Thymus (tissue), 14 donors: ENCODE results near the gene KCND1. TPM values are rescaled to one million over a fixed set of nuclear protein-coding genes. Genes with fewer than 3 reads are reported as not detected.

Experiments
- DNase-seq, 9 donors: peaks; one replicate each; pipeline ENCODE4 v3.0.0-alpha.2; 2013; ENCODE audit warnings: low spot score in 9 of 9, low read depth in 6 of 9, missing footprints in 1 of 9
- H3K27ac ChIP-seq, 2 donors: one replicate each; pipeline ENCODE4 v1.5.1; 2013; ENCODE audit warnings: control low read depth in 1 of 2, low read depth in 1 of 2, low read length in 1 of 2, mild to moderate bottlenecking in 1 of 2, moderate library complexity in 1 of 2
- H3K27me3 ChIP-seq, 2 donors: one replicate each; pipeline ENCODE4 v1.5.1; 2013; ENCODE audit warnings: low read length in 1 of 2; ENCODE audit not compliant: control insufficient read depth in 2 of 2, insufficient read depth in 1 of 2
- H3K36me3 ChIP-seq, 2 donors: one replicate each; pipeline ENCODE4 v1.5.1; 2013; ENCODE audit warnings: low read length in 1 of 2, mild to moderate bottlenecking in 1 of 2, moderate library complexity in 1 of 2; ENCODE audit not compliant: control insufficient read depth in 2 of 2, insufficient read depth in 2 of 2
- H3K4me1 ChIP-seq, 2 donors: one replicate each; pipeline ENCODE4 v1.5.1; 2013; ENCODE audit warnings: low read length in 2 of 2; ENCODE audit not compliant: control insufficient read depth in 2 of 2, insufficient read depth in 2 of 2
- H3K4me3 ChIP-seq, 2 donors: one replicate each; pipeline ENCODE4 v1.5.1; 2013; ENCODE audit warnings: low read length in 2 of 2, control low read depth in 1 of 2, mild to moderate bottlenecking in 1 of 2
- H3K9me3 ChIP-seq, 2 donors: one replicate each; pipeline ENCODE4 v1.5.1; 2013; ENCODE audit warnings: low read length in 1 of 2, mild to moderate bottlenecking in 1 of 2; ENCODE audit not compliant: control insufficient read depth in 2 of 2, insufficient read depth in 1 of 2
- WGBS: extraction: QIAGEN DNeasy Blood & Tissue Kit; methylation state at CpG from one replicate; pipeline ENCODE4 v1.1.7; 2013; 5-methylcytosine and 5-hydroxymethylcytosine counted together
- long read RNA-seq, 10 donors: transcript quantifications; one replicate each; lab custom pipeline, GENCODE V29; 2026
- polyA plus RNA-seq: library from polyadenylated mRNA; stranded (reverse); fragments of 200-250 nt; gene quantifications from one replicate; pipeline ENCODE4 v1.2.3, GENCODE V29; 2013
- total RNA-seq: library from RNA; stranded (reverse); fragments of 120-200 nt; gene quantifications from one replicate; pipeline ENCODE4 v1.2.4, GENCODE V29; 2013
- donor health status: healthy.

Gene KCND1
- total RNA-seq (0.19 TPM), polyA plus RNA-seq (3.1 TPM)
- long read RNA-seq, donor 1: 0 reads
- long read RNA-seq, donor 2: 0 reads
- long read RNA-seq, donor 3: 0 reads
- long read RNA-seq, donor 4: 0 reads
- long read RNA-seq, donor 5: 0 reads
- long read RNA-seq, donor 6, full-length matches to known transcripts: 2 of 2 reads
- long read RNA-seq, donor 6, partial matches to known transcripts: 0 of 2 reads
- long read RNA-seq, donor 6, other reads (novel, unspliced or antisense): 0 of 2 reads
- long read RNA-seq, donor 7: 0 reads
- long read RNA-seq, donor 8: 0 reads
- long read RNA-seq, donor 9, full-length matches to known transcripts: 1 of 1 reads
- long read RNA-seq, donor 9, partial matches to known transcripts: 0 of 1 reads
- long read RNA-seq, donor 9, other reads (novel, unspliced or antisense): 0 of 1 reads
- long read RNA-seq, donor 10: 0 reads

GRCh38 chrX:48971249-48972219 is at the start of gene KCND1:
Gene KCND1 (minus strand): TSS chrX:48971844. CDS start chrX:48970271, 1,573 bp downstream.
- H3K27me3 ChIP-seq: peaks cover 0 to 12% of the 10 kb centered on the region in 2 donors
- DNase-seq: no peak
- H3K9me3 ChIP-seq: no peaks in the 10 kb centered on the region
- peaks cover 3 to 12% of the 10 kb centered on the region in 2 donors for H3K4me1 ChIP-seq
- WGBS: 2% methylated on average over 28 of the region's 28 CpGs
- H3K27ac ChIP-seq: no peak within 1 kb of the TSS
- peak within 1 kb of the TSS; percentile 3 to 7 for H3K4me3 ChIP-seq
- H3K36me3 ChIP-seq: peaks cover 23 to 26% of the 10 kb centered on the region in 2 donors

- no peak overlapping the region for H3K27ac ChIP-seq
- DNase-seq: no peak
- peaks cover 0 to 3% of the 10 kb centered on the region in 2 donors for H3K9me3 ChIP-seq
- no peaks in the 10 kb centered on the region for H3K4me1 ChIP-seq
- WGBS: 94% methylated on average over 7 of the region's 7 CpGs
- no peaks in the 10 kb centered on the region for H3K36me3 ChIP-seq
- no peak overlapping the region for H3K4me3 ChIP-seq
- H3K27me3 ChIP-seq: no peaks in the 10 kb centered on the region
Observed at GRCh38 chrX:49019599-49020249, 48.1 kb upstream of the KCND1 start.

- H3K27me3 ChIP-seq: no peaks in the 10 kb centered on the region
- H3K4me3 ChIP-seq: no peak overlapping the region
- H3K27ac ChIP-seq: no peak overlapping the region
- H3K9me3 ChIP-seq: no peaks in the 10 kb centered on the region
- H3K4me1 ChIP-seq: no peaks in the 10 kb centered on the region
- WGBS: 100% methylated on average over 2 of the region's 2 CpGs
- no peak for DNase-seq
- H3K36me3 ChIP-seq: no peaks in the 10 kb centered on the region
Observed at GRCh38 chrX:49019050-49019449, 47.4 kb upstream of the KCND1 start.

GRCh38 chrX:49003696-49004095 is 32.1 kb upstream of the KCND1 start:
- H3K4me3 ChIP-seq: no peak overlapping the region
- peaks cover 1 to 4% of the 10 kb centered on the region in 2 donors for H3K36me3 ChIP-seq
- DNase-seq: no peak
- no peaks in the 10 kb centered on the region for H3K9me3 ChIP-seq
- WGBS: 97% methylated on average over 5 of the region's 5 CpGs
- H3K4me1 ChIP-seq: peaks cover 3 to 8% of the 10 kb centered on the region in 2 donors
- H3K27me3 ChIP-seq: no peaks in the 10 kb centered on the region
- no peak overlapping the region for H3K27ac ChIP-seq

- Histone ChIP-seq H3K36me3 (peaks cover 11 to 15% of the 10 kb centered on the region in 2 donors), H3K4me1 (peaks cover 3 to 8% of the 10 kb centered on the region in 2 donors), H3K27ac (peak within 1 kb of the TSS; percentile 89 to 92), H3K4me3 (peak within 1 kb of the TSS; percentile 62 to 76), H3K9me3 (no peaks in the 10 kb centered on the region), H3K27me3 (no peaks in the 10 kb centered on the region)
- DNase-seq: peak; percentile 74 to 93 (median 82)
- WGBS: under 1% methylated on average over 38 of the region's 38 CpGs
Observed at GRCh38 chrX:49002091-49002935, 30.7 kb upstream of the KCND1 start, which contains the start of gene GRIPAP1. Gene GRIPAP1 (minus strand): TSS chrX:49002264. CDS start chrX:49002229, 35 bp downstream.

GRCh38 chrX:49001521-49002090 is 30.0 kb upstream of the KCND1 start:
- Histone ChIP-seq H3K4me3 (peak overlapping the region; percentile 62 to 76), H3K27ac (peak overlapping the region; percentile 89 to 92), H3K9me3 (no peaks in the 10 kb centered on the region), H3K4me1 (peaks cover 3 to 8% of the 10 kb centered on the region in 2 donors), H3K27me3 (no peaks in the 10 kb centered on the region), H3K36me3 (peaks cover 14 to 15% of the 10 kb centered on the region in 2 donors)
- DNase-seq: peak; percentile 7 to 67 (median 13)
- 2% methylated on average over 17 of the region's 17 CpGs for WGBS

- peaks cover 15 to 20% of the 10 kb centered on the region in 2 donors for H3K36me3 ChIP-seq
- WGBS: 94% methylated on average over 4 of the region's 4 CpGs
- no peak for DNase-seq
- H3K27me3 ChIP-seq: no peaks in the 10 kb centered on the region
- no peaks in the 10 kb centered on the region for H3K9me3 ChIP-seq
- no peak overlapping the region for H3K27ac ChIP-seq
- H3K4me1 ChIP-seq: peaks cover 3 to 8% of the 10 kb centered on the region in 2 donors
- H3K4me3 ChIP-seq: no peak overlapping the region
Observed at GRCh38 chrX:49000636-49001035, 29.0 kb upstream of the KCND1 start.

GRCh38 chrX:48999030-48999429 is 27.4 kb upstream of the KCND1 start:
- Histone ChIP-seq H3K27me3 (no peaks in the 10 kb centered on the region), H3K4me3 (no peak overlapping the region), H3K27ac (no peak overlapping the region), H3K4me1 (peaks cover 3 to 8% of the 10 kb centered on the region in 2 donors), H3K9me3 (no peaks in the 10 kb centered on the region), H3K36me3 (peaks cover 18 to 20% of the 10 kb centered on the region in 2 donors)
- 98% methylated on average over 5 of the region's 5 CpGs for WGBS
- no peak for DNase-seq
